K562 (cell line): ENCODE data around the gene RBM3. TPM values are rescaled to one million over a fixed set of nuclear protein-coding genes. Genes with fewer than 3 reads are reported as not detected.

Source experiments
- E2F6 ChIP-seq, 2 experiments: IDR thresholded peaks; 2 replicates each; pipeline ENCODE4 v1.6.1; 2011; ENCODE audit warnings: borderline replicate concordance in 1 of 2, control low read depth in 1 of 2, low read depth in 1 of 2, low read length in 1 of 2, mild to moderate bottlenecking in 1 of 2, mixed read lengths in 1 of 2, moderate library complexity in 1 of 2; ENCODE audit not compliant: insufficient read depth in 1 of 2, insufficient read length in 1 of 2, poor library complexity in 1 of 2, severe bottlenecking in 1 of 2; ENCODE audit errors: extremely low read depth in 1 of 2
- FOXA1 ChIP-seq: fragments of 450-650 bp; IDR thresholded peaks from 2 replicates; pipeline ENCODE4 v1.6.1; 2016; ENCODE audit warnings: mild to moderate bottlenecking, borderline replicate concordance
- HNRNPK ChIP-seq: fragments of 200-400 bp; formaldehyde crosslinking; IDR thresholded peaks from one replicate; pipeline ENCODE4 v1.6.1; 2018; ENCODE audit warnings: mild to moderate bottlenecking, low read depth, low read length; ENCODE audit not compliant: poor library complexity, severe bottlenecking
- IRF1 ChIP-seq: sonication (generic); formaldehyde crosslinking; IDR thresholded peaks from 2 replicates; pipeline ENCODE4 v1.8.0; 2022; ENCODE audit warnings: missing genetic modification reagents, mild to moderate bottlenecking, borderline replicate concordance
- MXI1 ChIP-seq: IDR thresholded peaks from 2 replicates; pipeline ENCODE4 v1.6.1; 2011; ENCODE audit warnings: low read depth, mild to moderate bottlenecking, improper control_type of control experiment, low read length
- POLR2A ChIP-seq: fragments of 450-650 bp; conservative IDR thresholded peaks from 2 replicates; pipeline ENCODE4 v1.6.1; 2016
- SIN3A ChIP-seq, 2 experiments: fragments of 150-350 bp in 1 of 2; IDR thresholded peaks; 2 replicates each; pipeline ENCODE4 v1.6.1; 2011 to 2016; ENCODE audit warnings: borderline replicate concordance in 2 of 2, low read depth in 2 of 2, low read length in 2 of 2, mild to moderate bottlenecking in 2 of 2, moderate library complexity in 2 of 2; ENCODE audit not compliant: control insufficient read depth in 1 of 2
- SIN3B ChIP-seq: fragments of 450-650 bp; IDR thresholded peaks from 2 replicates; pipeline ENCODE4 v1.6.1; 2017; ENCODE audit warnings: low read depth, mild to moderate bottlenecking, moderate library complexity
- THRAP3 ChIP-seq: fragments of 450-650 bp; IDR thresholded peaks from 2 replicates; pipeline ENCODE4 v1.6.1; 2016; ENCODE audit warnings: mild to moderate bottlenecking, inconsistent platforms, borderline replicate concordance
- THRB ChIP-seq: fragments of 450-650 bp; formaldehyde crosslinking; conservative IDR thresholded peaks from 2 replicates; pipeline ENCODE4 v1.4.0; 2022; ENCODE audit warnings: mild to moderate bottlenecking, missing genetic modification characterization
- USF1 ChIP-seq: sonication (generic); formaldehyde crosslinking; IDR thresholded peaks from 2 replicates; pipeline ENCODE4 v1.9.0; 2022; ENCODE audit warnings: mild to moderate bottlenecking, missing genetic modification reagents
- ZBTB34 ChIP-seq: fragments of 250-450 bp; sonication (Bioruptor Pico); IDR thresholded peaks from 2 replicates; pipeline ENCODE4 v1.8.0; 2021; ENCODE audit warnings: mild to moderate bottlenecking, moderate library complexity
- ZNF274 ChIP-seq: IDR thresholded peaks from 2 replicates; pipeline ENCODE4 v1.6.1; 2011; ENCODE audit warnings: low read depth, mild to moderate bottlenecking, low read length, moderate library complexity, borderline replicate concordance
- polyA plus RNA-seq, 8 experiments: library from polyadenylated mRNA; depleted of rRNA in 4 of 8; stranded (reverse) in 5 of 8; unstranded in 3 of 8; fragments of >200 nt; fragmentation: Nextera tagmentation in 2 of 8; fragmentation: Illumina TruSeq in 1 of 8; extraction: Ambion mirVana in 2 of 8; extraction: Trizol in 1 of 8; gene quantifications; 2 replicates each; pipeline versions ENCODE4 v1.2.1 to v1.2.3, GENCODE V29; 2011 to 2014; ENCODE audit warnings: inconsistent platforms in 1 of 8, missing spikeins in 1 of 8
- total RNA-seq, 7 experiments: library from RNA; depleted of rRNA in 6 of 7; stranded (reverse); fragments of >200 nt in 6 of 7; fragmentation: Illumina TruSeq in 2 of 7; extraction: Trizol in 2 of 7; gene quantifications; 2 replicates each; pipeline versions ENCODE4 v1.2.1 to v1.2.3, GENCODE V29; 2011 to 2021; ENCODE audit warnings: low replicate concordance in 1 of 7
- TF ChIP-seq, protein P1 (sequence below), 2 experiments: fragments of 450-650 bp; IDR thresholded peaks; 2 replicates each; pipeline ENCODE4 v1.6.1; 2018; ENCODE audit warnings: mild to moderate bottlenecking in 2 of 2, low read depth in 1 of 2; ENCODE audit not compliant: partially characterized antibody in 2 of 2

The RBM3 gene
- total and polyA plus RNA-seq, 9 of the 15 experiments (the other 6 are each of a cell fraction or from before 2014, with no cell fraction given): 70.3 to 272 (median 209) TPM

GRCh38 chrX:48574270-48575266, at the start of gene RBM3 (continued):
- peak; percentile 67 to 84 for TF ChIP-seq E2F6 (IDR thresholded peaks at IDR 0.05; ENCODE audit: borderline replicate concordance in 1 of 2, extremely low read depth in 1 of 2, insufficient read depth in 1 of 2, insufficient read length in 1 of 2, low read depth in 1 of 2, low read length in 1 of 2, poor library complexity in 1 of 2, severe bottlenecking in 1 of 2)
- peak; percentile 59; the same call in 1 of the 2 replicates for TF ChIP-seq IRF1 (CRISPR knock-in tag)
- TF ChIP-seq POLR2A: peak; percentile 98
- no peak for TF ChIP-seq HNRNPK
- TF ChIP-seq ZNF274: no peak
- peak; percentile 81 for TF ChIP-seq USF1 (CRISPR knock-in tag)
- TF ChIP-seq FOXA1: no peak
- no peak for TF ChIP-seq ZBTB34
- 0 out of 2 replicates have a peak, but pooled peaks have one; percentile 4 for TF ChIP-seq THRB (CRISPR knock-in tag)
- no peak; the same call in none of the 2 replicates for TF ChIP-seq MXI1
- TF ChIP-seq, protein P1, sequence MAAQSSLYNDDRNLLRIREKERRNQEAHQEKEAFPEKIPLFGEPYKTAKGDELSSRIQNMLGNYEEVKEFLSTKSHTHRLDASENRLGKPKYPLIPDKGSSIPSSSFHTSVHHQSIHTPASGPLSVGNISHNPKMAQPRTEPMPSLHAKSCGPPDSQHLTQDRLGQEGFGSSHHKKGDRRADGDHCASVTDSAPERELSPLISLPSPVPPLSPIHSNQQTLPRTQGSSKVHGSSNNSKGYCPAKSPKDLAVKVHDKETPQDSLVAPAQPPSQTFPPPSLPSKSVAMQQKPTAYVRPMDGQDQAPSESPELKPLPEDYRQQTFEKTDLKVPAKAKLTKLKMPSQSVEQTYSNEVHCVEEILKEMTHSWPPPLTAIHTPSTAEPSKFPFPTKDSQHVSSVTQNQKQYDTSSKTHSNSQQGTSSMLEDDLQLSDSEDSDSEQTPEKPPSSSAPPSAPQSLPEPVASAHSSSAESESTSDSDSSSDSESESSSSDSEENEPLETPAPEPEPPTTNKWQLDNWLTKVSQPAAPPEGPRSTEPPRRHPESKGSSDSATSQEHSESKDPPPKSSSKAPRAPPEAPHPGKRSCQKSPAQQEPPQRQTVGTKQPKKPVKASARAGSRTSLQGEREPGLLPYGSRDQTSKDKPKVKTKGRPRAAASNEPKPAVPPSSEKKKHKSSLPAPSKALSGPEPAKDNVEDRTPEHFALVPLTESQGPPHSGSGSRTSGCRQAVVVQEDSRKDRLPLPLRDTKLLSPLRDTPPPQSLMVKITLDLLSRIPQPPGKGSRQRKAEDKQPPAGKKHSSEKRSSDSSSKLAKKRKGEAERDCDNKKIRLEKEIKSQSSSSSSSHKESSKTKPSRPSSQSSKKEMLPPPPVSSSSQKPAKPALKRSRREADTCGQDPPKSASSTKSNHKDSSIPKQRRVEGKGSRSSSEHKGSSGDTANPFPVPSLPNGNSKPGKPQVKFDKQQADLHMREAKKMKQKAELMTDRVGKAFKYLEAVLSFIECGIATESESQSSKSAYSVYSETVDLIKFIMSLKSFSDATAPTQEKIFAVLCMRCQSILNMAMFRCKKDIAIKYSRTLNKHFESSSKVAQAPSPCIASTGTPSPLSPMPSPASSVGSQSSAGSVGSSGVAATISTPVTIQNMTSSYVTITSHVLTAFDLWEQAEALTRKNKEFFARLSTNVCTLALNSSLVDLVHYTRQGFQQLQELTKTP (IDR thresholded peaks at IDR 0.05; ENCODE audit: low read depth in 1 of 2, partially characterized antibody in 2 of 2): peak in 1 of 2 experiments; percentile 22
- peak; percentile 71; the same call in 1 of the 2 replicates for TF ChIP-seq THRAP3
- peak; percentile 41; the same call in 1 of the 2 replicates for TF ChIP-seq SIN3B
- TF ChIP-seq SIN3A (IDR thresholded peaks at IDR 0.05; ENCODE audit: borderline replicate concordance in 2 of 2, control insufficient read depth in 1 of 2, low read depth in 2 of 2, low read length in 2 of 2): peak; percentile 88 to 99; a peak in 3 of 4 replicates
